NK-92 (cell line): ENCODE measurements around the gene HS3ST2.
"Not testable (repeated sequence)": the region's sequence is repeated elsewhere in the genome, so short reads cannot be mapped to it uniquely, and the experiment has no call there.

Experiments
- DNase-seq: peaks from one replicate; lab custom pipeline; 2025; ENCODE audit not compliant: unreplicated experiment; lab: John Stamatoyannopoulos, UW

The HS3ST2 gene

DNA sequence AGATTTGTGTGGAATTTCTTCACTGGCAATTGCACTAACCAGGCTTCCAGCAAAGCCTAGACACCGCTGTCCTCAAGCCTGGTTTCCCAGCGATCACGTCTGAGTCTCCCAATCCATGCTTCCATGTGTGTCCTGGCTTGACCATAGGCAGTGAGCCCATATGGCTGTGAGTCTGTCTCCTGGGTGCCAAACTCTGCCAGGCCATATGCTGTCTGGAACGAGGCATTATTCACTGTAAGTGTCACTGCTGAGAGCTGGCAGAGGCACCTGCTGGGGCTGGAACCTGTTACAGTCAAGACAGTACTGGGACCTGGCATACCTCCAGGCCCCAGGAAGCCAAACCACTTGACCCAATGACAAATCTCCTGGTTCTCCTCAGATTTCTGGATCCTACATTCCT is 60.4 kb downstream of the HS3ST2 start:
- no peak for DNase-seq

DNA sequence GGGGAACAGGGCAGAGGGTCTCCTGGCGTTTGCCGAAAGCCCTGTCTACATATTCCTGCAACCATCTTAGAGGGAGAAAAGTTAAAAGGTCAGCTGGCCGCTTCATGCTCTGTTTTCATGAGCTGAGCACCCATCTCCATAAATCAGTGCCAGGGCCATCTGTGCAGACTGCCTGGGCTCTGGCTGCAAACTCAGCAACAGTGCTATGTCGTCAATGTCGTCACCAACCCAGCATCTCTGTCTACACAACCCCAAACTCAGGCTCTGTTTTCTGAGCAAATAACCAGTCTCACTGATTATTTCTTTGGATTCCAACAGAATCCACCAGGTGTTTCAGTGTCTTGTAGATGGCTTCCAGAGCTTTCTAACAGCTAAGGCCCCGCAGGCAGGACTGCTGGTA is 65.0 kb downstream of the HS3ST2 start:
- DNase-seq, result no peak

DNA sequence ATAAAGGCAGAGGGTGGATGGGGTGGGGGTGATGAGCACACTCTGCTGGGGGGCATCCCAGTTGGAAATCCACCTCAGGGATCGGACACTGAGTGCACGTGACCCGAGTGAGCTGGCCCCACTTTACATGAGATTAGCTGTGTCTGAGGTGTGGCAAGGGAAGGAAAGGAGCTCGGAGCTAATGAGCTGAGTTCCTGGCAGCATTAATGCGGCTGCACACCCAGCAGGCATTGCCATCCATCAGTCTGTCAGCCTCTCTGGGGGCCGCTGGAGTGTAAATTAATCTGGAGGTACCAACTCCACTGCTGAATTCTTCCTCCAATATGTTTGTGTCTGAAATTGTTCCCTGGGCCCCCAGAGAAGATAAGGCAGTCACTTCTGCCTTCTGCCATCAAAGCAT is 65.5 kb downstream of the HS3ST2 start:
- DNase-seq, result no peak

DNA sequence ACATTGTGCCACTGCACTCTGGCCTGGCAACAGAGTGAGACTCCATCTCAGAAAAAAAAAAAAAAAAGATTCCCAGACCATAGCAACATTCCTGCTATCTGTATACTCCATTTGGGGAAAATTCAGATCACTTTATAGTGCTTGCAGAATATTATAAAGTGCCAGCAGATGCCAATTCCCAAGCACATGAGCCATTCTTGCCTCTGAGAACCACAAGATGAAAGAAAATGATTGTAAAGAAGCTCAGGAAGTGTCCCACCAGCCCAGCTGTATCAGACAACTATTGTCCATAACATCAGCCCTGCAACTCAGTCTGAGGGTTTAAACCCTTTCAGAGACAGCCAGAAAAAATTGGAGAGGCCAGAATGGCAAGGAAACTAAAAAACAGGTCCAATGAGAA is 69.0 kb downstream of the HS3ST2 start:
- DNase-seq, result no peak

DNA sequence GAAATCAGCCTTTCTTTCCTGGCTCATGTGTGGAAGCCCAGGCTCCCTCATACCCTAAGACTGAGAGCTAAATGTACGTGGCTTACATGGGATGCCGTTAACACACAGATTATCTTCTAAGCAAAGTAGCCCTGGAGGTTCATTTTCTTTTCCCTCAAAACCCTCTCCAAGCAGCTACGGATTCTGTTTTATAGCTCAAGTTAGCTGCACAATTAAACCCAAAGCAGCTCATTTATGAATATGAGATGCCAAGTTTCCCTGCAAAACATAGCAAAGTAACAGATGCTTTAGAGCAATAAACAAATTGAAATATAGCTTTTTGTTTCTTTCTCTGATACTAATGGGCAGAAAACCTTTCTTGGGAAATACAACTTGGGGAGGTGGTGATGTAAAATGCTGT is 72.0 kb downstream of the HS3ST2 start:
- DNase-seq, result no peak

DNA sequence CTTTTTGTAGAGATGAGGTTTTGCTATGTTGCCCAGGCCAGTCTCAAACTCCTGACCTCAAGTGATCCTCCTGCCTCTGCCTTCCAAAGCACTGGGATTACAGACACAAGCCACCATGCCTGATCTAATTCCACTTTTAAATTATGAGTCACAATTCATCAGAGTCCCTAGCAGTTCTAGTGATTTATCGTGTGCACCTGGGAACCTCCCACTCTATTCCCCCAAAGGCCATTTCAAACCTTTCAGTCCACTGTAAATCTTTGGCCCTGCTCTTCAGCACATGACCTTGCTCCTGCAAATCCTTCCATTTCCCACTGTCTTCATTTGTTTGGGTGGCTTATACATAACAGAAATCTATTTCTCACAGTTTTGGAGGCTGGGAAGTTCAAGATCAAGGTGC is 73.0 kb downstream of the HS3ST2 start:
- no peak for DNase-seq

DNA sequence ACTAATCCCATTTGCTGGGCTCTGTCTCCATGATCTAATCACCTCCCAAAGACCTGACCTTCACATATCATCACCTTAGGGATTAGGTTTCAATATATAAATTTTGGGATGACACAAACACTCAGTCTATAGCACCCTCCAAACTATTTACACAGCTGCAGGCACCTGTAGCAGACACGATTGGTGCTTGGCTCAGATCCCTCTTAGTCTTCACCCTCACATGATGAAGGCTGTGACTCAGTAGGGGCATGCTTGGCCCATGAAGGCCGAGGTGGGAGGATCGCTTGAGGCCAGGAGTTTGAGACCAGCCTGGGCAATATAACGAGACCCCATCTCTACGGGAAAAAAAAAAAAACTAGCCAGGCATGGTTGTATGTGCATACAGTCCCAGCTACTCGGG is 73.5 kb downstream of the HS3ST2 start:
- no peak for DNase-seq

DNA sequence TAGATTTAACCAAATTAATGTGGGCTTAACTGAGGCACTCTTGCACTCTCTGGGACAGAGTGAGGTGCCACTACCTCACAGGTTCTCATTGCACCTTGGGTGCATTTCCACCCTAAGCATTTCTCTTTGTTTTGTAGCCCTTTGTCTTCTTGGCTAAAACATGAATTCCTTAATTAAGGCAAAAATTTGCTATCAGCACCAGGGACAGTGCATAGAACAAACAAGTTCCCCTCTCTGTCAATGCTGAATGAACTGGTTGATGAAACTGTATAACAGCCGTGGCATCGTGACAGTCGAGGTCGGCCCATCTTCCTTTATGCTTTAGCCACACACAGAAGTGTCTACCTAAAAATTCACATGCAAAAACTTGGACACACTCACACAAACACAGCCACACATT is 74.8 kb downstream of the HS3ST2 start:
- DNase-seq, result no peak

DNA sequence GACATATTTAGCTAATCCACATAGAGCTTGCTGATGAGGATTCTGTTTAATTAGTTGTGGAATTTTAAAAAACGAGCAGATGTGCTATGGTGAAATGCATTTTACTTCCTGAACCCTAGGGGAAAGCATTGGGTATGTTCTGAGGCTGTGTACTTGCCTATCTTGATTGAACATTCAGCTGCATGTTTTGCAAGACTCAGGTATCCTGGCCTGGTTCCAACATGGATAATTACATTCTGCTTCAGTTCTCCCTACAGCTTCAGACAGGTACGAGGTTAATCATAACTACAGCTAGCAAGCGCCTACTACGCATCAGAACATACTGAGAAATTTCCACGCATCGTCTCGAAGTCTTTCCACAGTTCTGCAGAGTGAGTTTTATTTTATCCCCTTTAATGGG is 77.0 kb downstream of the HS3ST2 start:
- DNase-seq, result no peak

DNA sequence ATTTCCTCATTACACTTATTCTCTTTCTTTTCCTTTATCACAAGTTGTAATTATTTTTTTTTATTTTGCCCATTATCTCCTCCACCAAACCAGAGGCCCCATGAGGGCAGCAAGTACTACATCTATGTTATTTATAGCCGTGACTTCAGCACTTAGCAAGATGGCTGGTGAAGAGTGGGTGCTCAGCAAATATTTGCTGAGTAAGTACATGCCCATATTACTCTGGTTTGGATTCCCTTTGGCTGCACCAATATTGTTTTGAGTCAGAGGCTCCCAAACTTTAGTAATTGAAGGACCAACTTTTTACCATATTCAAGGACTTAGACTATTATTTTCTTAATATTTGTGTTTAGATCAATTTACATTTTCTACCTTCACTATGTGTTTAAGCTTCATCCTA is 83.2 kb downstream of the HS3ST2 start:
- no peak for DNase-seq

DNA sequence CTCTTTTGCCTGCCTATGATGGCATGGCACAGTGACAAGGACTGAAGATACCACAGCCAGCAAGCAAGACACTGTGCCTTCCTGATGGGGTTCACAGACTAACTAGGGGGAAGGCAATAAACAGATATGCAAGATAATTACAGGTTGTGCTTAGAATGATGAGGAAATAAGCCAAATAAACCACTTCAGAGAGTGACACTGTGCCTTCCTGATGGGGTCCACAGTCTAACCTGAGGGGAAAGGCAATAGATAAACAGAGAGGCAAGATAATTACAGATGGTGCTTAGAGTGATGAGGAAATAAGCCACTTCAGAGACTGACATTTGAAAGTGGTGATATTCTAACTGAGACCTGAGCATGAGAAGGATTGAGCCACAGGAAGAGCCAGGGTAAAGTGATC is 84.2 kb downstream of the HS3ST2 start:
- no peak for DNase-seq

DNA sequence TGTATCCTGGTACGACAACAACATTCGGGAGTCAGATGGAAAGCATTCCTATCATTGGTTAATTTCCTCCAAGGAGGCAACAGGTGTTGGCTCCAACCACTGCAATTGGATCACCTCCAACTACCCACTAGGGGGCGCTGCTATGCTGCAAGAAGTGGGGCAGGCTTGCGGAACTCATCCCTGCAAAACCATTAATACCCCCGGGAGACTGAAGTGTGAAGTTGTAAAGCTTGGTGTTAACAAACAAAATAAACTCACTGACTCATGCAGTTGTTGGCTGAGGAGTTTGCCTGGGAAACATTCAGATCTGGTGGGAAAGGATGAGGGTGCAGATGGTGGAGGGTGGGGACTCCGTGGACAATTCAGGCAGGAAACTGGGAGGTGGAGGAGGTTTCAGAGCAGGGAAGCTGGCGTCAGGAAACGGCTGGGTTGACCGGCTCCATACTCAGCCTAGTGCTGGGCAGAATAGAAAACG is 84.9 kb downstream of the HS3ST2 start:
- DNase-seq, result no peak

DNA sequence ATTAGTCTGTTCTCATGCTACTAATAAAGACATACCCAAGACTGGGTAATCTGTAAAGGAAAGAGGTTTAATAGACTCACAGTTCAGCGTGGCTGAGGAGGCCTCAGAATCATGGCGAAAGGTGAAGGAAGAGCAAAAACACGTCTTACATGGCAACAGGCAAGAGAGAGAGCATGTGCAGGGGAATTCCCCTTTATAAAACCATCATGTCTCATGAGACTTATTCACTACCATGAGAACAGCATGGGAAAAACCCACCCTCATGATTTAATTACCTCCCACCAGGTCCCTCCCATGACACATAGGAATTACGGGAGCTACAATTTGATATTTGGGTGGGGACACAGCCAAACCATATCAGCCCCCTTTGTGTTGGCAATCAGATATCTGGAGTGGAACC is 85.6 kb downstream of the HS3ST2 start:
- not testable (repeated sequence) for DNase-seq

DNA sequence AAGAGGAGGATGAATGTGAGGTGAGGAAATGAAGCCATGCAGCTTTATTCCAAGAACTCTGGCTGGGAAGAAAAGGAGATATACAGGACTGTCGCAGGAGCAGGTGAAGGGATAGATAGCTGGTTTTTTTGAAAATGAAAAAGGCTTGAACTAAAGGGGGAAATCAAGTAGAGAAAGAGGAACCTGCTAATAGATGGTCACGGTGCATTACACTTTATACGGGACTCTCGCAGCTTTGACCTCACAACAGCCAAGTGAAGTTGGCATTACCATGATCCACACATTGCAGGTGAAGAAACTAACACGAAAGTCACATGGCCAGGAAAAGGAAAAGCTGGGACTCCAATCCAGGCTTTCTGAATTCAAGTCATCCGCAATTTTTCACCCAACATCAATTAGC is 86.9 kb downstream of the HS3ST2 start:
- no peak for DNase-seq

DNA sequence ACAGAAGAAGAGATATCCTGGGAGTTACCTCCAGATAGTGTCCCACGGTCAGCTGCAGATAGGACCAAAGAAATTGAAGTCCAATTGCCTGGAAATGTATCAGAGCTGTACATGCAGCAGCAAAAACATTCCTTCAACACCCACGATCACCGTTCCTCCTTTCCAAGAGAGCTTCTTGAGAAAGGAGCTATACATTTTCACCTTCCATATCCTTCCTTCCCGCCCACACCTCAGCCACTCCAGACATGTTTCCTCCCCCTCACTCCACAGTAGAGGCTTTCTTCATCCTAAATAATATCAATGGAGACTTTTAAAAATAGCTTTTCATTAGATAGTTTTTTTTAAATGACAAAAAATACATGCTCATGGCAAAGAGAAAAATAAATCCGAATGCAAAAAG is 87.6 kb downstream of the HS3ST2 start:
- no peak for DNase-seq

DNA sequence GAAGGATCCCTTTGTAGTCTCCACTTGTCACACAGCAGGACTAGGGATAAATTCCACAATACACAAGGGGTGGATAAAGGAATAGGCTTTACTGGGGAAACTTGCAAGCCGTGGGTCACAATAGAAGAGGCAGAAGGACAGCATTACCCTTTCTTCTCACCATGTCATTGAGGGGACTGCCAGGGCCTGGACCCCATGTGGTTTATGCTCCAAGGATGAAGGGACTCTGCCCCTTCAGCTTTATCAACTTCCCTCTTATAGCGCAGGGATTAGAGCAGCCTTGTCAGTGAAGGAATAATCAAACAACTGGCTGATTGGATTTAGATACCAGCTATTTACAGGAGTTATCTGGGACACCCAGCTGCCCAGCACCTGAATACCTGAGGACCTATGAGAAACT is 89.8 kb downstream of the HS3ST2 start:
- no peak for DNase-seq

DNA sequence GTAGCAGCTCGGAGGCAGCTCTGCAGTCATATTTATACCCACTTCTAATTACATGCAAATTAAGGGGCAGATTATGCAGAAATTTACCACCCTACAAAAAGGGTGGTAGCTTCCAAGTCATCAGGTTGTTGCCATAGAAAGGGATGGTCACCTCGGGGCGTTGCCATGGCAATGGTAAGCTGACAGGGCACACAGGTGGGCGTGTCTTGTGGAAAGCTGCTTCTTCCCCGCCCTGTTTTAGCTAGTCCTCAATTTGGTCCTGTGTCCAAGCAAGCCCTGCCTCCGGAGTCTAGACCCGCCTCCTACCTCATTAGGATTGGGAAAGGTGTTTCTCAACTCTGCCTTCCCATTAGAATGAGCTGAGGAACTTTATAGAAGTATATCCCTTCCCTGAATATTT is 98.7 kb downstream of the HS3ST2 start:
- no peak for DNase-seq

DNA sequence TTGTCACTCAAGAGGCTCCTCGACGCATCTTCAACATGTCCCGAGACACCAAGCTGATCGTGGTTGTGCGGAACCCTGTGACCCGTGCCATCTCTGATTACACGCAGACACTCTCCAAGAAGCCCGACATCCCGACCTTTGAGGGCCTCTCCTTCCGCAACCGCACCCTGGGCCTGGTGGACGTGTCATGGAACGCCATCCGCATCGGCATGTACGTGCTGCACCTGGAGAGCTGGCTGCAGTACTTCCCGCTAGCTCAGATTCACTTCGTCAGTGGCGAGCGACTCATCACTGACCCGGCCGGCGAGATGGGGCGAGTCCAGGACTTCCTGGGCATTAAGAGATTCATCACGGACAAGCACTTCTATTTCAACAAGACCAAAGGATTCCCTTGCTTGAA is 101.0 kb downstream of the HS3ST2 start:
- DNase-seq, result no peak

DNA sequence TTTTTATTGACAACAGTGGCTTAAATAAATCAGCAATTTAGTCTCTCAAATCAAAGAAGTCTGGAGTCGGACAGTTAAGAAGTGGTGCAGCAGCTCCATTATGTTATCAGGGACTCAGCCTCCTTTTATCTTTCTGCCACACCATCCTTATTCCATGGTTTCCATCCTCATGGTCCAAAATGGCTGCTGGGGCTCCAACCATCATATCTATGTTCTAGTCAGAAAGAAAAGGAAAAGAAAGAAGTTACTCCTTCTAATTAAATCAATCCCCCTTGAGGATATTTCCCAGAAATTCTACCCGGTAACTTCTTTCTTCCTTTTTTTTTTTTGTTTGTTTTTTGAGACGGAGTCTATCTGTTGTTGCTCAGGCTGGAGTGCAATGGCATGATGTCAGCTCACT is 109.5 kb downstream of the HS3ST2 start:
- no peak for DNase-seq

DNA sequence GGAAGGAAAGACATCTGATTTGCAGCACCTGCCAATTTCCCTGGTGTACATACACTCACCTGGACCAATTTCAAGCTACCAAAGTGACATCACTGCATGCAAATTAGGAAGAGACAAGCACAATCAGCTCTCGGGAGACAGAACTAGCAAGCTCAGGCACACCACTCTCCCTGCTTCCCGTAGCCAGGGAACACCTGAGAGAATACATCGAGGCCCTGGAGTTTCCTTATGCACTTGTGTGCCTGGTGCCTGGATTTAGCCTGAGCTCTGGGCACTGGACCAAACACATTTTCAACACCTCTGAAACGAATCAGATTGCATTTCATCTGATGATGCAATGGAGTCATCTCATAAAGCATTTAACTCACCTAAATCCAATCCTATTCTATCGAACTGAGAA is 110.5 kb downstream of the HS3ST2 start:
- DNase-seq, result no peak

DNA sequence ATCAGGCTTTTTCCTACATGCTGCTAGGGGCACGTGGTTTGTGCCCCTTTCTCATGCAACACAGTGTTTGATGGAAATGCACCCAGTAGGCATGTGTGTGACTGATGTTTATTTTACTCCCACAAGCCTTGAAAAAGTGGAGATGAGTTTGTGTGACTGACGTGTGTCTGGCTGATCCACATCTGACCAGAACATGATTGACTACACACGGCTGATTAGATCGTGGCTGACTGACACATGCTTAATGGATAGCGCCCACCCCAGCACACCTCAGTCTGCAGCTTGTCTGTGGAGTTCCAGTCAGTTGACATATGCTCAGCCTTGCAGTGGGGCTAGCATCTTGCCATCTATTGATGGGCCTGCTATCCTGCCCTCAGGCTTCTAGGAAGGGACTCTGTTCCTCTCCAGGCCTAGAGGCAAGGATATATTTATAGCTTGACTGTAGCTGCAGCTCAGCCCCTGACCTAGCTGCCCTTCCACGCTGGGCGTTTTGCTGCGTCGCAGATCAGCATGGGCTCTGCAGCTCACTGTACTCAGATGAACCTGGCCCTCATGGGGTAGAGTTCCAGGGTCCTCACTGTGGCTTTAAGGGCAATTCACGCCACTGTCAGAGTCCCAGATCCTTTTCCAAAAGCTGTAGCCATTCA is 112.3 kb downstream of the HS3ST2 start:
- DNase-seq, result no peak

DNA sequence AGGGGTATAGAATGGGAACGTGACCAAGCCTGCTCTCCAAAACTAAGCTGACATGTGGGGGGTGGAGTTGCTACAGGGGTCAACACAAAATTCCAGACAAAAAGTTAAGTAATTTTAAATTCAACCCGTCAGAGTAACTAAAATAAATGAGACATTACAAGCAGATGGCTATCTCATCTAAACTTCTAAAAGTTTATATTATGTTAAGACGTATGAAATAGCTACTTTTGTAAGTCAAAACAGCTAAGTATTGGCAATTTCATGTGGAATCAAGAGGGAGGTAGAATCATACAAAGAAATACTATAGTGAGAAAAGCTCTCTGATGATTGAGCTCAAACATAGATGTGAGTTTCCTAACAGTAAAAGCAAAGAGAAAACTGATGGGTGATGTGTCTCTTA is 113.3 kb downstream of the HS3ST2 start:
- DNase-seq, result no peak

DNA sequence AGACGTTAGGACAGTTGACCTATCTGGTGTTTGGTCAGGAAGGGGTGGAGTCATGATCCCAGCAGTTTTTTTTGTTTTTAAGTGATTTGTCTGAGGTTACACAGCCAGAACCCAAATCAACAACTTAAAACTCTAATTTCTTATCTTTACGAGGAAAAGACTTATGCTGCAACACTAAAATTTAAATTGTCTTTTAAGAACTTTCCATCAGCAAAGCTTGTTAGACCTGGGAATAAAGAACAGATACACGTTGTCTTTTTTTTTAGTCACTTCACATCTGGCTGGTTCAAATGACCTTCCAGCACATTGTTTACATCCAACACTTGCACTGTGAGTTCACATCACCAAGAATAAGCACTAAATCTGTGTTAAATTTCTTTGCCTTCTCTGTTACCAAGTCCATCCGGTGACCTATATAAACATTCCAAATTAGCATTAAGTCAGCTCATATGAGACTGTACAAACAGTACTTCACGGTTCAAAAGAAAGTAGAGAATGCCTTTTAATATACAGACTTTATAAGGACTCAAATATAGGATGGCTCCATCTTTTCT is 115.0 kb downstream of the HS3ST2 start:
- no peak for DNase-seq
